GM12875 (cell line): Measurements from ENCODE around the gene ADAMTS9.

Source experiments
- H3K4me3 ChIP-seq: one replicate; pipeline ENCODE4 v1.5.1; 2011; ENCODE audit warnings: low read depth, low read length, control low read depth
- TF ChIP-seq, protein P1 (sequence below): IDR thresholded peaks from 2 replicates; pipeline ENCODE4 v1.5.1; 2011; ENCODE audit warnings: low read depth, mild to moderate bottlenecking, control low read depth, inconsistent platforms, low read length, moderate library complexity, borderline replicate concordance; ENCODE audit not compliant: insufficient read depth

The ADAMTS9 gene

DNA sequence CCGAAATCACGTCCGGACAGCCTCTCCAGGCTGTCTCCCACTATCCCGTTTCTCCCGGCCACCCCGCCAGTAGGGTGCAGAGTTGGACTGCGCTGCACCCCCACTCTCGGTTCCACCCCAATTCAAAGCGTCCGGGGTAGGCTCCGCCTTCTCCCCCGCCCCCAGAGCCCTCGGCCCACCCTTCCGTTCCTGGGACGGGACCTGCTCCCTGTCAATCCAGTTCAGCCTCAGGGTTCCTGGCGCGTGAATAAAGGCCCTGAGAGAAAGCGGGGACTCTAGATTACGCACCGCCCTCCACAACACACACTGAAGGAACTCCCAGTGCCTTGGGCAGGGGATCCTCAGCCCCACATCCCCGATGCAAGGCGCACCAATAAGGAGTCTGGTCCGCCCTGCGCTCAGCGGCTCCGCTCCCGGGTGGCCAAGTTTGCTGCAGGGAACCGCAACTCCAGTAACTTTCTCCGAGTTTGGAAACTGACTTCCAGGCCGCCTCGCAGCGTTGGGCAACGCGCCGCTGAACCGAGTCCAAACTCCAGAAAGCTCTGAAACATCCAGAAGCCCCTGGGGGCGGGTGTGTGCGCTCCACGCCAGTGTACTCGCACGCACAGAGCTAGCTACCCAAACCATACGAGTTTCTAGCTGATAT lies 1.9 kb downstream of the ADAMTS9 start:
- no peak overlapping the region for H3K4me3 ChIP-seq
- TF ChIP-seq, protein P1, sequence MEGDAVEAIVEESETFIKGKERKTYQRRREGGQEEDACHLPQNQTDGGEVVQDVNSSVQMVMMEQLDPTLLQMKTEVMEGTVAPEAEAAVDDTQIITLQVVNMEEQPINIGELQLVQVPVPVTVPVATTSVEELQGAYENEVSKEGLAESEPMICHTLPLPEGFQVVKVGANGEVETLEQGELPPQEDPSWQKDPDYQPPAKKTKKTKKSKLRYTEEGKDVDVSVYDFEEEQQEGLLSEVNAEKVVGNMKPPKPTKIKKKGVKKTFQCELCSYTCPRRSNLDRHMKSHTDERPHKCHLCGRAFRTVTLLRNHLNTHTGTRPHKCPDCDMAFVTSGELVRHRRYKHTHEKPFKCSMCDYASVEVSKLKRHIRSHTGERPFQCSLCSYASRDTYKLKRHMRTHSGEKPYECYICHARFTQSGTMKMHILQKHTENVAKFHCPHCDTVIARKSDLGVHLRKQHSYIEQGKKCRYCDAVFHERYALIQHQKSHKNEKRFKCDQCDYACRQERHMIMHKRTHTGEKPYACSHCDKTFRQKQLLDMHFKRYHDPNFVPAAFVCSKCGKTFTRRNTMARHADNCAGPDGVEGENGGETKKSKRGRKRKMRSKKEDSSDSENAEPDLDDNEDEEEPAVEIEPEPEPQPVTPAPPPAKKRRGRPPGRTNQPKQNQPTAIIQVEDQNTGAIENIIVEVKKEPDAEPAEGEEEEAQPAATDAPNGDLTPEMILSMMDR: no peak

DNA sequence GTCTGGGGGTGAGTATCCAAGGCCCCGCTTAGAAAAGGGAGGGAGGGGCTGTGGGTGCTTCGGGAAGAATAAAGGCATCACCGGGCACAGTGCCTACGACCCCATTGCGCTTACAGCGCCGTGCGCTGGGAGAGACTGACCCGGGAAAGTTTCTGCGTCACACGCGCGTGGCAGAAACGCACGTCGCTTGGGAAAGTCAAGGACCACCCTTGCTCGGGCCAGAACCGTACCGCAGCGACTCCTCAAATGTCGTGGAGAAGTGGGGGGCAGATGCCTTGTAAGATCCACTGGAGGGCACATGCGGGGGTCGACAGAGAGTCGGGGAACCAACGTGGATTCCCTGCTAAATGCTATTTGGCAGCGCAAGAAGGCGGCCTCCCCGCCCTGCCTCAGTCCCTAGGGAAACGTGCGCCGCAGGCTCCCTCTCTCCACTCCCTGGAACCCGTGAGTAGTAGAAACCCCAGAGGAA lies 2.4 kb downstream of the ADAMTS9 start:
- TF ChIP-seq, protein P1: no peak
- H3K4me3 ChIP-seq: no peak overlapping the region

DNA sequence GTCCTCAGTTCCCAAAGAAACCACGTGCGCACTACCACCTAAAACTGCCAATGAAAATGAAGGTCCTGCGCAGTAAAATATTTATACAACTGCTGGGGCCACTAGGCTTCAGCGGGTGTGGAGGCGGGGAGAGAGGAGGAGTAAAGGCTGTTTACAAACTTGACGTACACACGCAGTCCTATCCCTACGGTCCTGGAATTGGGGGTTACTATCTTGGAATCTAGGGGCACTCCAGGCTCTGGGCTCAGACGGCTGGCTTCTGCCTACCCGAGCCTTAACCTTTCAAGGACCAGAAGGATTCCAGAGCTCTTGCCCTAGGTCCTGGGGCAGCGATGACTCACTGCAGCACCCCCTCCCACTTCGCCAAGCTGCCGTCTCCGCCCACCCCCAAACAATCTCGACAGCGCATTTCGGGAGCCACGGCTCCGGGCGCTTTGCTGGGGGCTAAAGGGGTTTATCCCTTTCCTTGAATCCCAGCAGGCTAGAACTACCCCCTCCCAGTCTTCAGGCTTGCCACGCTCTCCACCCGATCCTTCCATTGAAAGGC lies 3.0 kb downstream of the ADAMTS9 start:
- TF ChIP-seq, protein P1: no peak
- no peak overlapping the region for H3K4me3 ChIP-seq

DNA sequence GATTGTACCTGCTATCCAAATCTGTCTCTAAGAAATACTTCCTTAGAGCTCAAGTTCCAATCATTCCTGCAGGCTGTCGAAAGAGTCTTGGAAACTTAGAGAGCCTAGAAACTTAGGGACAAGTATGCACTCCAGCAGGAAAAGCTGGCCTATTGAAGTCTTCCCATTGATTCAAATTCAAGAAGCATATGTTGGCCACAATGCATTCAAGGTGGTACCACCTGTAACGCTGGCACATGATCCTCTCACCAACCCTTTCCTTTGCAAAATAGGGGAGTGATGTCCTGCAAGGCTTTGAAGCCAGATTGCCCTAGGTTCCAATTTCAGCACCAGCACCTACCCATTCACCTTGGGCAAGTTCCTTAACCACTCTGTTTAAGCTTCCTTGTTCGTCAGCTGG lies 6.0 kb downstream of the ADAMTS9 start:
- TF ChIP-seq, protein P1: no peak
- no peak overlapping the region for H3K4me3 ChIP-seq

DNA sequence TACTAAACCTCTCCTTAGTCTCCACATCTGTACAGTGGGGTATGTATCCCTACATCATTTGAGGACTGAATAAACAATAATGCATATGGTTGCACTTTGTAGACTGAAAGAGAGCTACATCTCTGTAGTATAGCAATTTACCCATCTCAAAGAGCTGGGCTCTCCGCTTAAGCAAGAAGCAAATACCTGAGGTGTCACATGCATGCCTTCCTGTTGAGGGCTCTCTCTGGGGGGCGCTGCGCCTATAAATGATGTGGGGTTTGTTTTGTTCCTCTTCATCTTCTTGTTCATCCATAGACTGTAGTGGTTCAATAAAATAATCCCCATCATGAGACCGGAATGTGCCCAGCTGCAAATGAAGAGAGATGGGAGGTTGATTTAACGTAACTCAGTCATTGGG lies 6.8 kb downstream of the ADAMTS9 start:
- TF ChIP-seq, protein P1: no peak
- no peak overlapping the region for H3K4me3 ChIP-seq

DNA sequence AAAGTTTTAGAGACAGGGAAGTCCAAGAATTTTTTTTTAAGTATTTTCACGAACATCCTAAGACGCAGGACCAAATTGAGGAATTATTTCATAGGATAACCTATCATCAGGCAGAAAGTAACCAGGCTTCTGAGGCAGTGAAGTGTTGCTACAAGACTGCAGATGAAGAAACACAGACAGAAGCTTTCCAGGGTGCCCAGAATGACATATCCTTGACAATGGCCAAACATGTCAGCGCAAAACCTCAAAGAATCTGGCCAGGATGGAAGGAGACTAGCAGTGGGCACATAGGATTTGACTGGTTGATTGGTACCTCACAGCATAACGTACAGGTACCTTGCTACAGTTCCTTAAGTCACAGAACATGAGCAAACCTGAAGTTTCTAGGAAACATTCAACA lies 7.5 kb downstream of the ADAMTS9 start:
- H3K4me3 ChIP-seq: no peak overlapping the region
- TF ChIP-seq, protein P1: no peak
